Kasumi-1 (cell line): ENCODE measurements around the gene TGFB2.
A peak's percentile ranks its signal among the peaks of the same experiment; 100 is the strongest.

Experiments used
- DNase-seq, 2 experiments: peaks; one replicate each; lab custom pipeline; 2025; lab: John Stamatoyannopoulos, UW

TGFB2 gene

DNA sequence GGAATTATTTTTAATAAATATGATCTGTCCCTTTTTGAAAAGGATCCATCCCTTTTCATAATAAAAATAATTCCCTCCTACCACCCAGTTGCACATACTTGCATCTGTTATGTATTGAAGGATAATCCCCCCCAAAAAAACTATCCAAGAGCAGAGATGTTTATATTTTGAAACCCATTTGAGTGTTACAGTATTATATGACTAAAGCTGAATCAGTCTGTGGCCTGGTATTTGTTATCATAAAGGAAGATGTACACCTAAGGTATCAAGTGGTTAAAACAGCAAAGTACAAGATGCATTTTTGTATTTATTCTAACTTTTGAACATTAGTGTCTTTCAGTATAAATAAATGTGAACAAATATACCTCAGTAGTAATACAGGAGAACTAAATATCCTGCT, 12.7 kb upstream of the TGFB2 start:
- no peak for DNase-seq

DNA sequence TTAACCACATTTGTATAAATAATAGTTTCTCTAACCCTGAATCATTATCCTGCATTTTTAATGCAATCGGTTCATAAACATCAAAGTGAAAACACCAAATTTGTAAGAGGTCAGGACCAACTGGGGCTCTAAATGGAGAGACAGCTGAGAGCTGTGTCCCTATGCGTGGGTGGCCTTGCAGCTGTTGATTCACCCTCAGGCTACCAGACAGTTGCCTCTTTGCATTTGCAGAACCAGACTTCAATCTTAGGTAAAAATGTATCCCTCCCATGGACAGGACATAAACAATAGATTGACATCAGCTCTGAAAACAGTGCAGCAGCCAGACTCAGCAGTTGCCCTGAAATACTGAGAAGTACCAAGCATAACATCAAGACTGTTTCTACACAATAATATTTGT, 8.8 kb upstream of the TGFB2 start:
- no peak for DNase-seq

DNA sequence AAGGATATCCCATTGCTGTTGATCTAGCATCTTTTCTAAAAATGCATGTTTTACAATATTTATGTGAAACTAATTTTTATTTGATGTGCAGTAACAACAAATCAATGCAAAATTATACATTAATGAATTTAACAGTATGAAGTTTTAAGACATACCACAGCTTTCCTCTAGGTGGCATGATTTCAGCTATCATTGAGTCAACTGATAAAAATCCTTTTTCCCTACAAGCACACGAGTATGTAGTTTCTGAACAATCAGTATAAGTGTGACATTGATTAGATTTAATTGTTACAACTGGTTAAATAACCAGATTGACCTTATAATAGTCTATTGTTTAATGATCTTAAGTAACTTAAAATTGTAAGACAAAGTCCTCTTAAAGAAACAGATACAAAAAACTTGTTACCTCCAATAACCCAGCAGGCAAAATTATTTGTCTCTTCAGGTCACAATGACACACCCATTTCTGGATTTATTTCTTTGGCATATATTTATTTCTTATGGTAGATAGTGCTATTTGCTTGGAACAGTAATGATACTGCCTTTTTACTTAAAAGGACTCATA, 5.8 kb upstream of the TGFB2 start:
- DNase-seq = peak; percentile 34 to 67

DNA sequence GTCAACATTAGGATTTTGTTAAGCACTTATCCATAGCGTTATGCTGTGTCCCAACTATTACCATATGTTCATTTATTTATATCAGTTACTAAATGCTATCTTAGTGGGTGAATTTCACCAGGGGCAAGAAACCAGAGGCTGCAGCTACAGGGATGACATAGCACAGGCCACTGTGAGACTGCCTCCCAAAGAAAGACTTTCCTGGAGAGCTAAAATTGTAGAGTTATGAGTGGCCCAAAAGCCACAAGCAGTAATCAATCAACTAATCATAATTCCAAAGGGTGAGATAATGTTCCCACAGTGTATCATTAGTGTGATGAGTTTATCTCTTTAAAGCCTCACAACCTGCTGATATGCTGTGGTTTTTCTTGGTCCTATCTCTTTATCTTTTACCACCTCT, 3.8 kb upstream of the TGFB2 start:
- no peak for DNase-seq

DNA sequence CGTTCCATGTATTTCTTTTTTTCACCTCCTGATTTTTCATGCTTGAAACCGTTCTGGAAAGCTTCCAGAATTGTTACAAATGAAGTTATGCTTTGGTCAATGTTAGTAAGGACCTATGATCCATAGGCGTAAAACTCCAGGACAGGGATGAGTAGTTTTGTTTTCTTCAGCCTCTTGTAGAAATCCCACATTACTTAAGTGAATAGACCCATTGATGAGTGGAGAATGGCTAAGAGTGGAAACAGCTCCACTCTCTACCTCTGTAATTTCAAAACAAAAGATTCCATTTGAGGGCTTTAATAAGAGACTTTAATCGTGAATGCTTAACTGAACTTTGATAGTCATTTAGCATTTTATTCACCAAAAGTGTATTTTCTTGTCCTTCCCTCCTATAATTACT, 3.0 kb upstream of the TGFB2 start:
- DNase-seq = no peak

DNA sequence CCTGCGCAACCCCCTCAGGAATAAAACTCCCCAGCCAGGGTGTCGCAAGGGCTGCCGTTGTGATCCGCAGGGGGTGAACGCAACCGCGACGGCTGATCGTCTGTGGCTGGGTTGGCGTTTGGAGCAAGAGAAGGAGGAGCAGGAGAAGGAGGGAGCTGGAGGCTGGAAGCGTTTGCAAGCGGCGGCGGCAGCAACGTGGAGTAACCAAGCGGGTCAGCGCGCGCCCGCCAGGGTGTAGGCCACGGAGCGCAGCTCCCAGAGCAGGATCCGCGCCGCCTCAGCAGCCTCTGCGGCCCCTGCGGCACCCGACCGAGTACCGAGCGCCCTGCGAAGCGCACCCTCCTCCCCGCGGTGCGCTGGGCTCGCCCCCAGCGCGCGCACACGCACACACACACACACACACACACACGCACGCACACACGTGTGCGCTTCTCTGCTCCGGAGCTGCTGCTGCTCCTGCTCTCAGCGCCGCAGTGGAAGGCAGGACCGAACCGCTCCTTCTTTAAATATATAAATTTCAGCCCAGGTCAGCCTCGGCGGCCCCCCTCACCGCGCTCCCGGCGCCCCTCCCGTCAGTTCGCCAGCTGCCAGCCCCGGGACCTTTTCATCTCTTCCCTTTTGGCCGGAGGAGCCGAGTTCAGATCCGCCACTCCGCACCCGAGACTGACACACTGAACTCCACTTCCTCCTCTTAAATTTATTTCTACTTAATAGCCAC, 696 bp downstream of the TGFB2 start:
- DNase-seq = peak; percentile 39 to 58

DNA sequence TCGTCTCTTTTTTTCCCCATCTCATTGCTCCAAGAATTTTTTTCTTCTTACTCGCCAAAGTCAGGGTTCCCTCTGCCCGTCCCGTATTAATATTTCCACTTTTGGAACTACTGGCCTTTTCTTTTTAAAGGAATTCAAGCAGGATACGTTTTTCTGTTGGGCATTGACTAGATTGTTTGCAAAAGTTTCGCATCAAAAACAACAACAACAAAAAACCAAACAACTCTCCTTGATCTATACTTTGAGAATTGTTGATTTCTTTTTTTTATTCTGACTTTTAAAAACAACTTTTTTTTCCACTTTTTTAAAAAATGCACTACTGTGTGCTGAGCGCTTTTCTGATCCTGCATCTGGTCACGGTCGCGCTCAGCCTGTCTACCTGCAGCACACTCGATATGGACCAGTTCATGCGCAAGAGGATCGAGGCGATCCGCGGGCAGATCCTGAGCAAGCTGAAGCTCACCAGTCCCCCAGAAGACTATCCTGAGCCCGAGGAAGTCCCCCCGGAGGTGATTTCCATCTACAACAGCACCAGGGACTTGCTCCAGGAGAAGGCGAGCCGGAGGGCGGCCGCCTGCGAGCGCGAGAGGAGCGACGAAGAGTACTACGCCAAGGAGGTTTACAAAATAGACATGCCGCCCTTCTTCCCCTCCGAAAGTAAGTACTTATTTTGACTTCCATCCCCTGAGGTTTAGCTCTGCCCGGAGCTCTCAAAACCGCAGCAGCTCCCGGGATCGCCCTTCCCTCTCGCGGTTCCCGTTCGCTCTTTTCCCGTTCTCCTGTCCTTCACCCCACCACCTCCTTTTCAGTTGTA, 1.5 kb downstream of the TGFB2 start:
- peak; percentile 28 to 43 for DNase-seq

DNA sequence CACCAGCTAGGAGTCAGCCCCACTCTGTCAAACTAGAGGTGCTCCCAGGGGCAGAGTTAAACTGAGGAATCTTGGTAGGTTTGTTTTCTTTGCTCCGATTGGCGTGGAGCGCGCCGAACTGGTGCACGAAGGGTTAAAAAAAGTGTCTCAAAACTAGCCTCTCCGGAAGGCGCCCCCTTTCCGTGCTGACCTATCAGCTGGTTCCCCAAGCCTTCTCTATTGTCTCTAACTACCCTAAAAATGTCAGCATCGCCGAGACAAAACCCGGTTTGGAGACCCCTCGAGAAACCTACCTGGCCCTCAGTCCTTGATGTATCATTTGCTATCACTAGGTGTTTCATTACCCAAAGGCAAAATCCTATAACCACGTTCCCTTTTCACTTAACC, 2.2 kb downstream of the TGFB2 start:
- no peak for DNase-seq

DNA sequence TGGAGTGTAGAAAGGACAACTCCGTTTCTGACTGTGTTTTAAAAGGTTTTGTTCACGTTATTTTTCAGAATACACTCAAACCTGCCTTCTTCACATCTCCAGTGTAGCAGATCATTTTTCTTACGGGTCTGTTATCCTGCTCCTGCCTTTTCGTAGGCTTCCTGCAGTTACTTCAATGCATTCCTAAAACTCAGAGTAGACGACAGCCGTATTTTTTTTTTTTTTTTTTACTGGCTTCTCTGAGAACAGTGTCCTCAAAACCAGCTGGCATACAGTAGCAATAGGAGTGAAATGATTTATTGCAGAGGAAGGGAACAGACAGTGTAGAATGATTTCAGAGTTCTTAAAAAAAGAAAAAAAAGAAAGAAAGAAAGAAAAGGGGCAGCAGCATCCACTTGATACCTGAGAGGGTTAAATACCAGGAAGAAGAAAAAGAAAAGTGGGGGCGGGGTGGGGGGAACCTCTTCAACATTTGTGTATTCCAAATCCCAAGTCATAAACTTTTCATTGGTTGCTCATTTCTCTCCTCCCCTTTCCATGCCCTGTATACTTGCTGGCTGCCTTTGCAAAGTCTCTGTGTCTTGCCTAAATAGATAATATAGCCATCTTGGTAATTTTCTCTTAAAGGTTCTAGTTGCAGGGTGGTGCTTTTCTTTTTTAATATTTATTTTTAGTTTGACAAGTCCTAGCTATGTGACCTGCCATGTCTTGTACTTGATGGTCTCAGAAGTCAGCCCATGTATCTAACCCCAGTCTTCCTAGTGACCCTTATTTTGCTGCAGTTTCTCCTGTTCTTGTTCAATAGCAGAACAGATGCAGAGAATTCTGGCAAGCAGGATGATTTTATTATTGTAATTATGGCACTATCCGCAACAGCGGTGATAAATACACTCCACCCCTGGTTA, 2.8 kb downstream of the TGFB2 start:
- DNase-seq = no peak

DNA sequence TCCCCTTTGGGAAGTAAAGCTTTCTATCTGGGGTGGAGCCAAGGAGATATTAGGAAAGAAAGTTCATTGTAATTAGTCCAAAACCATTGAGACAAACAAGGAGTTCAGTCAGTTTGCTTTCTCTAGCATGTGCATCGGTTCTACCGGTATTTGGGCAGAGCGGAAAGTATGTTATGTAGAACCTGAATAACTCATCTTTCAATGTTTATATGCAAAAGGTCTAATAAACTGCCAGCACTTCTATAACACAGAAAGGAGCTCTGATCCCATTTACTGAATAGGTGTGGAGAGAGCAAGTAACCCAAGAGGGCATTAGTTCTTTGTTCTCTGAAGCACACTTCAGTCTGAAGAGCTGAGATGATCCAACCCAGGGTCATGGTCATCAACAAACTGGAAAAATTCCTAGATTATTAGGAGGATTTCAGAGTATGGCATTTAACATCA, 3.5 kb downstream of the TGFB2 start:
- no peak for DNase-seq

DNA sequence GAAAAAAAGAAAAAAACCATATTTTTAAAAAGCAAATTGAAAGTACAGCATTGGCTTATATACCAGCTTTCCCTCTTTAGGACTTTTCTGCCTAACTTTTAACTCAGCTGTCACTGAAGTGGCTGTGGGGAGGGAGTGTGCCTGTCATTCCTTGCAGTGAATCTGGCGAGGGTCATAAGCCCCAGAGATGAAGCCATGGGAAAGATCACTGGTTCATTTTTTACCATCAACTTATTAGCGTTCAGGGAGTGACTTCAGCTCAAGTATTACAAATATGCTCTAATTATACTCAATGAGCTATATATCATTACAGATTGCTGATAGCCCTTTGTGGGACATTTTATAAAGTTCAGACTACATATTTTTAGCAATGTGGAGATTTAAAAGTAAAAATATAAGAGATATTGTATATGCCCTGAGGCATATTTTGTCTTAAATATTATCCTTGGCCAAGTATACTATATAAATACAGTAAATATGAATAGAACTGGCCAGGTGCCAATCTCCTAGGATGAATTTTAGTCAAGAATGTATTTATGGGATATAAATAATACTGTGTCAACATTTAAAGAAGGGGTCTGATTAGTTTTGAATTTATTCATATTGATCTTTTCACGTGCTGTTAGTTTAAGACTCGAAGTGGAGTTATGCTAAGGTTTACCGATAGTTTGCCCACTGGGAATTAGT, 4.4 kb downstream of the TGFB2 start:
- no peak for DNase-seq

DNA sequence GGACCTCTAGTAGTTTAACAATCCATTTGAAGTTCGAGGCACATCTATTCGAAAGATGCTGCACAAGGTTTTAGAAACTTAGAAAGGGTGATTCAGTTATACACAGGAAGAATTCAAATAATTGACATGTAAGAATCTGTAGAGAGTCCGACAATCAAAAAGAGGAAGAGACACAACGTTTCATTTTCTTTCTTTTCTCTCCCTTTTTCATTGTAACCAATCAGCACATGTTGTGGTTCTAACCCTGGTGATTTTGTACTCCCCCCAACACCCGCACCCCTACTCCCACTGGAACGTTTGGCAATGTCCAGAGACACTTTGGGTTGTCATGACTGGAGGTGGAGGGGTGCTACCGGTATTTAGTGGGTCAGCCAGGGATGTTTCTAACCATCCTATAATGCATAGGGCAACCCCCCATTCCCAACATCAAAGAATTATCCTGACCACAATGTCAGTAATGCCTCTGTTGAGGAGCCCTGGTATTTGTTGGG, 4.9 kb downstream of the TGFB2 start:
- peak in 1 of 2 experiments; percentile 7 for DNase-seq

DNA sequence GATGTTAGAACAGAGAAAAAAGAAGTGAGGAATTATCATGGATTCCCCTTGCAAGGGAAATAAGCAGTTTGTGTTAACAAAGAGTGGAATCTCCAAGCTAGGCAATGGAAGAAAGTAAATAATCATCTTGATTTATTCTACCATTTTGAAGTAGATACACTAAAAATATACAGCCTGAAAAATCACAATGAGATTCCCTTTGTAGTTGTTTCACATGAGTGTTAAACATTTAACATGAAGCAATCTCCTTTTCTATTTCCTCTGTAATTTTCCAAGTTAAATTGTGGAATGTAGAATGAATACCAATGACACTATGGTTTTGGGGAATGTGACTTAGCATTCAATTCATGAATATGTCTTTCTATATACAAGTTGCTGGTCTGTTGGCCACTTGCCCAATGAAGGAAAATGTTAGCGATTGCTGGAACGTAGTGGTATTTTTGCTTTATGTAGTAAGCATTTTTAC, 5.7 kb downstream of the TGFB2 start:
- DNase-seq = no peak

DNA sequence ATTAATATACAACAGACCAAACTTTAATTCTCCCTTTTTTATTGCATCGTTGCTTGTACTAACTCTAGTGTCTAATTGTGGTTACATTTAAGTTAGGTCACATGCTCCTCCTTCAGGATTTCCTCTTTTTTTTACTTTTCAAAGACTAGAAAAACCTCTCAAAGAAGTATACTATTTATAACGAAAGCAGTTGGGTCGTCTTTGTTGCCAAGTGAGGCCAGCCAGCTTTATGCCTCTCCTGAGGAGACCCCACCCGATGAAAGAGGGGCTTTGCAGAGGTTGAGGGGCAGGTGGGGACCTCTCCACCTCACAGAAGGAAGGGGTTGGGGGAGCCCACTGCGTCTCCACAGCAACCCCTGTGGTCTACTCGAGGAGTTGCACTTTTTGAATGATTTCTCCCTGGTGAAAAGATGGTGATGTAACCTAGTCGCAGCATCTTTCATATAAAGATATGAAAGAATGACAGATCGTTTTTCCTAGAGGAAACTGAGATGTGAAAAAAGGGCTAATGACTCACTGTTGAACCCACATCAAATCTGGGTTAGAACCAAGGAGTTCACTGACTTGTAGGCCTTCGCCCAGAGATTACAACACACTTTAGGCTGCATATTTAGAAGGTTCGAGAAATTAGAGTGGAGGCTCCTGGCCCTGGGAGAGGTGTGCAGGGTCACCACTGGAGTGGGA, 6.4 kb downstream of the TGFB2 start:
- DNase-seq = peak; percentile 78 to 81

DNA sequence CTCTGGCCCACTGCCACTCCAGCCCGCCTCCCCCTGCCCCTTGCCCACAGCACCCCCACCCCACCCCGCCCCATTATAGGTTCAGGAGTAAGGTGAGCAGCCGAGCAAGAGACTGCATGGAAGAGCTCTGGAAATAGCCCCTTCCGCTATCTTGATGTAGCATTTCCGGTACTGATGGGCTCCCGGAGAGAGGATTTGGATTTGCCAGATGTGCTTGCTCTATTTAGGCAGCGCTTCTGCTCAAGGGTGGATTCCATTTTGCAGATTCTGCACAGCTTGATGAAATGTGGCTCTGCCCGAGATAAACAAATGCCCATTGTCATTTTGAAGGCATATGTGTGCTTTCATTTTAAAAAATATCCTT, 6.9 kb downstream of the TGFB2 start:
- no peak for DNase-seq

DNA sequence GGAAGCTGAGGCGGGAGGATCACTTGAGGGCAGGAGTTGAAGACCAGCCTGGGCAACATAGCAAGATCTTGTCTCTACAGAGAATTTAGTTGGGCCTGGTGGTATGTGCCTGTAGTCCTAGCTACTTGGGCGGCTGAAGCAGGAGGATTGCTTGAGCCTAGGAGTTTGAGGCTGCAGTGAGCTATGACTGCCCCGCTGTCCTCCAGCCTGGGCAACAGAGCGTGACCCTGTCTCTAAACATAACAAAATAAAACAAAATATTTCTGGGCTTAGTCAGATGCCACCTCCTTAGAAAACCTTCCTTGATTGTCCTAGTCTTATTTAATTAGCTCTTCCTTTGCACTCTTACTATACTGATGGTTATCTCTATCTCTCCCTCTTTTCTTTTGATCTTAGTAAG, 8.5 kb downstream of the TGFB2 start:
- no peak for DNase-seq

DNA sequence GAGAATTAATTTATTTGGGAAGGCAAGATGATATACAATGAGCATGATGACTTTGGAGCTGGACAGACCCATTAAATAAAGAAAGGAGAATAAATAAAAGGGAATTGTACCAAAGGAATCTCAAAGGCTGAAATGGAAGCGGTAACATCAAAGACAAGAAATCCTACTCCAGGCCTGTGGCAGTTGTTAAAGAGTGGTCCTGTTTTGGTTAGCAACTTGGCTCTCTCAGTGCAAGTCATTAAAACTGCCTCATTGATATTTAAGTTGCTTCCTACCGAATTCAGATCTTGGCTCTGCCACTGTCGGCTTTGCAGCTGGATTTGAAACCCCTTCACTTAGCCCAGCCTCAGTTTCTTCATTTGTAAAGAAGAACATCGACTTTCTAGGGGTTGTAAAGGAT, 10.1 kb downstream of the TGFB2 start:
- no peak for DNase-seq

DNA sequence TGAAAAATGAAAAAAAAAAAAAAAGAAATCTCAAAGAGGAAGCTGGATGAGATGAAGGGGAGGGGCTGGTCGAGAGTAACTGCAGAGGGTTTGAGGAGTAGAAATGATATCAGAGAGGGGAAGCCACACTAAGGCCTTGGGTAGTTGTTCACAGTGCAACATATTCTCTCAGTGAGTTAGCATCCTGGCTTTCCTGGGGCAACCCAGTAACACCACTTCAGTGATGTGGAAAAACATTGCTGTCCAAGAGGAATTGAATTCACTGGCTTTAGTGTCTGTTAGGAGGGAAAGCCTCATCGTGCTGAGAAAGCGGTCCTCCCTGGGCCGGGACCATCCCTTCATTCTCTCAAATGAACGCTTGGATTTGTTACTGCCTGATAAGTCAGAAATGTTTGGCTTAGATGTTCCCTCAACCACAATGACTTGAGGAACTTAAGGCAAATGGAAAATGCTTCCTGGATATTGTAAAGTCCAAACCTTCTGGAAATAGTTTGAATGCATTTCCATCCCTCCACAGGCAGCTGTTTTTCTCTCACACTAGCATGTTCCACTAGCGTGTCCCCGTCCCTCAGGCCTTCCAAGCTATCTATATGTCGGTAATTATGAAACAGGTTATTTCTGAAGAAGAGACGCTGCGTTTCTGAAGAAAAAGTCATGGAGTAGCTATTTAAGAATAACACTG, 12.2 kb downstream of the TGFB2 start:
- DNase-seq = peak; percentile 18

DNA sequence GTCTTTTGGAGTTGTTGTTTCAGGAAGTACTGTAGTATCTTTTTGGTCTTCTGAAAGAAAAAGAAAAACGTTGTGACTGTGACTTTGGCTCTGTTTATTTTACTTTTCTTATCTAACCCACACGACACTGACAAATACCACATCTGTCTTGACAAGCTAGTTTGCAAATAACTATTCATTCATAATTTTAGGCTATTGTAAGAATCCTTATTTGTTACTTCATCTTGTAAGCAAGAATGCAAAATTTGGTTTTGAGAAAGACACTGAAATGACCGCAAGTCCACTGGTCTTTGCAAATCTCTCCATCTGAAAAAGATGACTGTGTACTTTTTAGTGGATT, 12.7 kb downstream of the TGFB2 start:
- DNase-seq = no peak
